ENCODE data around the gene CHPT1.

CHPT1 gene

GRCh38 chr12:101740980-101741379 lies 43.5 kb downstream of the CHPT1 start:
- no peak for DNase-seq (ENCODE audit: low read depth)
- TF ChIP-seq, protein P1, sequence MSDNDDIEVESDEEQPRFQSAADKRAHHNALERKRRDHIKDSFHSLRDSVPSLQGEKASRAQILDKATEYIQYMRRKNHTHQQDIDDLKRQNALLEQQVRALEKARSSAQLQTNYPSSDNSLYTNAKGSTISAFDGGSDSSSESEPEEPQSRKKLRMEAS (IDR thresholded peaks at IDR 0.05; ENCODE audit: low read depth, low read length) = no peak
- TF ChIP-seq MYC (IDR thresholded peaks at IDR 0.05; ENCODE audit: low read depth, low read length) (no peak), POLR2A (IDR thresholded peaks at IDR 0.05; ENCODE audit: extremely low read depth, insufficient read length) (no peak)
- TF ChIP-seq, protein P2, sequence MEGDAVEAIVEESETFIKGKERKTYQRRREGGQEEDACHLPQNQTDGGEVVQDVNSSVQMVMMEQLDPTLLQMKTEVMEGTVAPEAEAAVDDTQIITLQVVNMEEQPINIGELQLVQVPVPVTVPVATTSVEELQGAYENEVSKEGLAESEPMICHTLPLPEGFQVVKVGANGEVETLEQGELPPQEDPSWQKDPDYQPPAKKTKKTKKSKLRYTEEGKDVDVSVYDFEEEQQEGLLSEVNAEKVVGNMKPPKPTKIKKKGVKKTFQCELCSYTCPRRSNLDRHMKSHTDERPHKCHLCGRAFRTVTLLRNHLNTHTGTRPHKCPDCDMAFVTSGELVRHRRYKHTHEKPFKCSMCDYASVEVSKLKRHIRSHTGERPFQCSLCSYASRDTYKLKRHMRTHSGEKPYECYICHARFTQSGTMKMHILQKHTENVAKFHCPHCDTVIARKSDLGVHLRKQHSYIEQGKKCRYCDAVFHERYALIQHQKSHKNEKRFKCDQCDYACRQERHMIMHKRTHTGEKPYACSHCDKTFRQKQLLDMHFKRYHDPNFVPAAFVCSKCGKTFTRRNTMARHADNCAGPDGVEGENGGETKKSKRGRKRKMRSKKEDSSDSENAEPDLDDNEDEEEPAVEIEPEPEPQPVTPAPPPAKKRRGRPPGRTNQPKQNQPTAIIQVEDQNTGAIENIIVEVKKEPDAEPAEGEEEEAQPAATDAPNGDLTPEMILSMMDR (IDR thresholded peaks at IDR 0.05; ENCODE audit: low read depth, low read length) = no peak
- no peak overlapping the region for H3K4me3 ChIP-seq (ENCODE audit: low read depth, low read length)

GRCh38 chr12:101743242-101743641 lies 45.8 kb downstream of the CHPT1 start:
- no peak for DNase-seq (ENCODE audit: low read depth)
- TF ChIP-seq, protein P2 (IDR thresholded peaks at IDR 0.05; ENCODE audit: low read depth, low read length) = no peak
- H3K4me3 ChIP-seq (ENCODE audit: low read depth, low read length) = no peak overlapping the region

DNA sequence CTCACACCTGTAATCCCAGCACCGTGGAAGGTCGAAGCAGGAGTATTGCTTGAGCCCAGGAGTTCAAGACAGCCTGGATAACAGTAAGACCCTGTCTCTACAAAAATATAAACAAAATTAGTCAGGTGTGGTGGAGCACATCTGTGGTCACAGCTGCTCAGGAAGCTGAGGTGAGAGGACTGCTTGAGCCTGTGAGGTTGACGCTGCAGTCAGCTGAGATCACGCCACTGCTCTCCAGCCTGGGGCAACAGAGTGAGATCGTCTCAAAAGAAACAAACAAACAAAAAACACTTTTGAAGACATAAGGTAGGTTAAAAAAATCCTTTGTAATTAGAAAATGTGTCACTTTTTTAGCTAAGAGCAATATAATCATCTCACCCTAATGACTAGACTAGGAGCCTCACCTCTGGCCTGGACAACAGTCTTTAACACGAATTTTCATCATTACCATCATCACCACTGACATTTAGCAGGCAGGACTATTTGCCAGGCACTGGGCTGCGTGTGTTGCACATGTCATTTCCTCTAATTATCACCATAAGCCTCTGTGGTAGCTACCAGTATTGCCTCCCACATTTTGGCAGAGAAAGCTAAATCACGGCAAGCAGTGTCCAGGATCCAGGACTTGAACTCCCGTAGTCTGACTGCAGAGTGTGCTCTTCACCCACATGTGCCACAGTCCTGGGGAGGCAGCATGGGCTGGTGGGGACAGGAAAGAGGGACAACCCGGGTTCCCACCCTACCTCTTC lies 46.5 kb downstream of the CHPT1 start:
- DNase-seq (ENCODE audit: low read depth) = no peak
- H3K4me3 ChIP-seq (ENCODE audit: low read depth, low read length) = no peak overlapping the region
- TF ChIP-seq, protein P1 (IDR thresholded peaks at IDR 0.05; ENCODE audit: low read depth, low read length) = no peak
- TF ChIP-seq POLR2A (IDR thresholded peaks at IDR 0.05; ENCODE audit: extremely low read depth, insufficient read length) = no peak
- TF ChIP-seq, protein P2 (IDR thresholded peaks at IDR 0.05; ENCODE audit: low read depth, low read length) = no peak

DNA sequence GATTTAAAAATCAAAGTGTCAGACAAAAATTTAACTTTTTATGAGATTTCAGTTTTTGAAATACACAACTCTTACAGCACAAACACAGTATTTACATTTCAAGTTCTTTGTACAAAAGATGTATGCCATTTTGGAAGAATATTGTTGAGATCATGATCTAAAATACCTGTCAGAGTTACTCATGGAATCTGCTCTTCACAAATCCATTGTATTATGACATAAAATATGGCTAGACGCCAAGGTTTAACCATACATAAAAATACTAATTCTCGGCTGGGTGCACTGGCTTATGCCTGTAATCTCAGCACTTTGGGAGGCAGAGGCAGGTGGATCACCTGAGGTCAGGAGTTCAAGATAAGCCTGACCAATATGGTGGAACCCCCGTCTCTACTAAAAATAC lies 48.0 kb downstream of the CHPT1 start:
- TF ChIP-seq, protein P1 (IDR thresholded peaks at IDR 0.05; ENCODE audit: low read depth, low read length) = no peak
- TF ChIP-seq, protein P2 (IDR thresholded peaks at IDR 0.05; ENCODE audit: low read depth, low read length) = no peak
- no peak for TF ChIP-seq MYC (IDR thresholded peaks at IDR 0.05; ENCODE audit: low read depth, low read length)
- TF ChIP-seq POLR2A (IDR thresholded peaks at IDR 0.05; ENCODE audit: extremely low read depth, insufficient read length) = no peak
- DNase-seq (ENCODE audit: low read depth) = no peak
- H3K4me3 ChIP-seq (ENCODE audit: low read depth, low read length) = no peak overlapping the region

GRCh38 chr12:101746196-101746595 lies 48.8 kb downstream of the CHPT1 start:
- H3K4me3 ChIP-seq (ENCODE audit: low read depth, low read length) = no peak overlapping the region
- no peak for DNase-seq (ENCODE audit: low read depth)
- TF ChIP-seq POLR2A (IDR thresholded peaks at IDR 0.05; ENCODE audit: extremely low read depth, insufficient read length) = no peak
- TF ChIP-seq, protein P1 (IDR thresholded peaks at IDR 0.05; ENCODE audit: low read depth, low read length) = no peak
- TF ChIP-seq, protein P2 (IDR thresholded peaks at IDR 0.05; ENCODE audit: low read depth, low read length) = no peak
- TF ChIP-seq MYC (IDR thresholded peaks at IDR 0.05; ENCODE audit: low read depth, low read length) = no peak

DNA sequence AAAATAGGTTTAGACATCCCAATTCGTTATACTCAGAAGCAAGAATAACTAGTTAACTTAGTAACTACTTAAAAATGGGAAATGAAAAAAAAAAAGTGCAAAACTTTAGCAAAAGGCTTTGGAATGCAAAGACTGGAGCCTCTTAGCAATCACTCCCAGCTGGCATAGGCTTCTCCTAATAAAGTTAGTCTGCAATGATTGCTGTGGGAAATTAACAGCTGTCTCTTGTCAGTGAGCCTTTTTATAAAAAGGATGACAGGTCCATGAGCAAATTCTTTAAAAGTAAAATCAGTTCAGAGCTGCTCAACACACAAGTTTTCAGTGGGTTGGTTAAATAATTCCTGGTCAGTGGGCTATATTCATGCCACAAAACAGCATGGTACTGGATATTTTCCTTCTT lies 49.2 kb downstream of the CHPT1 start:
- no peak for DNase-seq (ENCODE audit: low read depth)
- TF ChIP-seq, protein P2 (IDR thresholded peaks at IDR 0.05; ENCODE audit: low read depth, low read length) = no peak
- TF ChIP-seq MYC (IDR thresholded peaks at IDR 0.05; ENCODE audit: low read depth, low read length) (no peak), POLR2A (IDR thresholded peaks at IDR 0.05; ENCODE audit: extremely low read depth, insufficient read length) (no peak)
- TF ChIP-seq, protein P1 (IDR thresholded peaks at IDR 0.05; ENCODE audit: low read depth, low read length) = no peak
- no peak overlapping the region for H3K4me3 ChIP-seq (ENCODE audit: low read depth, low read length)

Data from NB4 (cell line).